ENCODE data around the gene DNAJC1.

Gene DNAJC1

GRCh38 chr10:22006379-22006884 is 2.9 kb upstream of the DNAJC1 start:
- no peak for DNase-seq (ENCODE audit: low read depth in 2 of 2)

GRCh38 chr10:22005763-22006162 is 2.2 kb upstream of the DNAJC1 start:
- no peak for DNase-seq (ENCODE audit: low read depth in 2 of 2)

GRCh38 chr10:22003964-22004281 is 393 bp upstream of the DNAJC1 start:
- no peak for DNase-seq (ENCODE audit: low read depth in 2 of 2)

GRCh38 chr10:22002591-22003176 is 846 bp downstream of the DNAJC1 start:
- DNase-seq (ENCODE audit: low read depth in 2 of 2), result no peak

GRCh38 chr10:21995557-21995956 is 8.0 kb downstream of the DNAJC1 start:
- DNase-seq (ENCODE audit: low read depth in 2 of 2), result no peak

GRCh38 chr10:21993360-21994001 is 10.0 kb downstream of the DNAJC1 start:
- DNase-seq (ENCODE audit: low read depth in 2 of 2), result no peak

GRCh38 chr10:21991785-21992184 is 11.7 kb downstream of the DNAJC1 start:
- no peak for DNase-seq (ENCODE audit: low read depth in 2 of 2)

GRCh38 chr10:21990449-21990848 is 13.1 kb downstream of the DNAJC1 start:
- no peak for DNase-seq (ENCODE audit: low read depth in 2 of 2)

- peak in 1 of 2 donors; percentile 3 for DNase-seq (ENCODE audit: low read depth in 2 of 2)
Observed at GRCh38 chr10:21989453-21990154, 13.9 kb downstream of the DNAJC1 start.

GRCh38 chr10:21985541-21985940 is 18.0 kb downstream of the DNAJC1 start:
- no peak for DNase-seq (ENCODE audit: low read depth in 2 of 2)

- no peak for DNase-seq (ENCODE audit: low read depth in 2 of 2)
Observed at GRCh38 chr10:21981118-21981517, 22.4 kb downstream of the DNAJC1 start.

GRCh38 chr10:21980691-21981090 is 22.8 kb downstream of the DNAJC1 start:
- DNase-seq (ENCODE audit: low read depth in 2 of 2), result no peak

GRCh38 chr10:21978191-21978862 is 25.2 kb downstream of the DNAJC1 start:
- no peak for DNase-seq (ENCODE audit: low read depth in 2 of 2)

GRCh38 chr10:21976739-21977138 is 26.8 kb downstream of the DNAJC1 start:
- DNase-seq (ENCODE audit: low read depth in 2 of 2), result no peak

- DNase-seq (ENCODE audit: low read depth in 2 of 2), result no peak
Observed at GRCh38 chr10:21976280-21976679, 27.2 kb downstream of the DNAJC1 start.

GRCh38 chr10:21975378-21975990 is 28.0 kb downstream of the DNAJC1 start:
- no peak for DNase-seq (ENCODE audit: low read depth in 2 of 2)

- DNase-seq (ENCODE audit: low read depth in 2 of 2), result no peak
Observed at GRCh38 chr10:21972584-21972983, 30.9 kb downstream of the DNAJC1 start.

GRCh38 chr10:21969326-21970287 is 33.9 kb downstream of the DNAJC1 start:
- no peak for DNase-seq (ENCODE audit: low read depth in 2 of 2)

- no peak for DNase-seq (ENCODE audit: low read depth in 2 of 2)
Observed at GRCh38 chr10:21964983-21965665, 38.4 kb downstream of the DNAJC1 start.

- DNase-seq (ENCODE audit: low read depth in 2 of 2), result no peak
Observed at GRCh38 chr10:21962358-21962757, 41.2 kb downstream of the DNAJC1 start.
